Measurements from ENCODE around the gene SLC38A2.
"Not testable (repeated sequence)": the region's sequence is repeated elsewhere in the genome, so short reads cannot be mapped to it uniquely, and the experiment has no call there.

SLC38A2 gene

GRCh38 chr12:46351886-46352650 lies 20.5 kb downstream of the SLC38A2 start:
- H3K4me3 ChIP-seq (ENCODE audit: low read depth, low read length), result no peak overlapping the region
- no peak for DNase-seq (ENCODE audit: low read depth)

DNA sequence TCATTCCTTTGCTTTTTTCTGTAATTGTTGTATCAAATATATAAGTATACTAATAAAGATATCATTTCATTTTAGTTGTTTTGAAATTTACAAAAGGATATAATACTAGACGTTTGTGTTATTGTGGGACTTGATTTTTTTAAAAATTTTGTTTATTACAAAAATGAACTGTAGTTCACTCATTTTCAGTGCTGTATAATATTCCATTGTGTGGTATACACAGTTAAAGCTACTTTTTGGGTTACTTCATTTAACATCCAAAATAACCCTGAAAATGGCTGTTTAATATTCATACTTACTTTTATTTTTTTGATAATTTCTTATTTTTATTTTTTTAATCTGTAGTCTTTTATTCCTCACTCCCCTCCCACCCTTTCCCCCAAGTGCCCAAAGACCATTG lies 21.4 kb downstream of the SLC38A2 start:
- no peak overlapping the region for H3K4me3 ChIP-seq (ENCODE audit: low read depth, low read length)
- DNase-seq (ENCODE audit: low read depth), result no peak

DNA sequence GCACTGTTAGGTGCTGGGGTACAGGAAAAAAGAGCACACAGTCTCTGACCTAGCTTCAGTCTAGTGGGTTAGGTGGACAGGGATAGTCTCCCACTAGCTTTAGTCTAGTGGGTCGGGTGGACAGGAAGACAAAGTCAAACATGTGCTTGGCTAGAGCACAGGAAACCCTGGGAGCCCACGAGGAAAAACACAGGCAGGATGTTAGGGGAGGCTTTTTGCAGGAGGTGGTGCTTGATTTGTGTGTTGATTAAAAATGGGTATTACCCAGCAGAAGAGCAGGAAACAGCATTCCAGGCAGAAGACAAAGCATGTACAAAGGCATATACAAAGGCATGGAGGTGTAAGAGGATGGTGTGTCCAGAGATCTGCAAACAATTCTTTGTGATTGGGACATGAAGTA lies 23.3 kb downstream of the SLC38A2 start:
- DNase-seq (ENCODE audit: low read depth), result no peak
- H3K4me3 ChIP-seq (ENCODE audit: low read depth, low read length), result no peak overlapping the region

- H3K4me3 ChIP-seq (ENCODE audit: low read depth, low read length), result no peak overlapping the region
- no peak for DNase-seq (ENCODE audit: low read depth)
Measured at GRCh38 chr12:46343118-46343852, 29.3 kb downstream of the SLC38A2 start.

GRCh38 chr12:46342562-46343033 lies 30.0 kb downstream of the SLC38A2 start:
- H3K4me3 ChIP-seq (ENCODE audit: low read depth, low read length), result no peak overlapping the region
- no peak for DNase-seq (ENCODE audit: low read depth)

DNA sequence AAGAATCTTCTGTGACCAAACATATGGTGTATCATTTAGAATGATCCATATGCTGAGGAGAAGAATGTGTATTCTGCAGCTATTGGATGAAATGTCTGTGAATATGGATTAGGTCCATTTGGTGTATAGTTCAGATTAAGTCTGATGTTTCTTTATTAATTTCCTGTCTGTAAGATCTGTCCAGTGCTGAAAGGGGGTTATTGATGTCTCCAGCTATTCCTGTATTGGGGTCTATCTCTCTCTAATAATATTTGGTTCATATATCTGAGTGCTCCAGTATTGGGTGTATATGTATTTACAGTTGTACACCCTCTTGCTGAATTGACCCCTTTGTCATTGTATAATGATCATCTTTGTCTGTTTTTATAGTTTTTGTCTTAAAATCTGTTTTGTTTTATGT lies 33.5 kb downstream of the SLC38A2 start:
- DNase-seq (ENCODE audit: low read depth), result no peak
- H3K4me3 ChIP-seq (ENCODE audit: low read depth, low read length), result no peak overlapping the region

DNA sequence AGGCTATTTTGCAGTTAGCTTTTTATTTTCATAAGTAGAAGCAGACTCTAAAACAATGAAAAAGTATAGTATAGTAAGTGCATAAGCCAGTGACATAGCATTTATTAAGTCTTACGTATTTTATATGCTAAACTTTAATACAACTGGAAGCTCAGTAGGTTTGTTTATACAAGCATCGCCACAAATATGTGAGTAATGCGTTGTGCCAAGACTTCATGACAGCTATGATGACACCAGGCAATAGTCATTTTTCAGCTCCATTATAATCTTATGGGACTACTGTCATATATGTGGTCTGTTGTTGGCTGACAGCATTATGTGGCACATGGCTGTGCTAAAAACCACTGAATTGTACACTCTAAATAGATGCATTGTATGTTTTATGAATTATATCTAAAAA lies 40.3 kb downstream of the SLC38A2 start:
- DNase-seq (ENCODE audit: low read depth), result peak; percentile 31

DNA sequence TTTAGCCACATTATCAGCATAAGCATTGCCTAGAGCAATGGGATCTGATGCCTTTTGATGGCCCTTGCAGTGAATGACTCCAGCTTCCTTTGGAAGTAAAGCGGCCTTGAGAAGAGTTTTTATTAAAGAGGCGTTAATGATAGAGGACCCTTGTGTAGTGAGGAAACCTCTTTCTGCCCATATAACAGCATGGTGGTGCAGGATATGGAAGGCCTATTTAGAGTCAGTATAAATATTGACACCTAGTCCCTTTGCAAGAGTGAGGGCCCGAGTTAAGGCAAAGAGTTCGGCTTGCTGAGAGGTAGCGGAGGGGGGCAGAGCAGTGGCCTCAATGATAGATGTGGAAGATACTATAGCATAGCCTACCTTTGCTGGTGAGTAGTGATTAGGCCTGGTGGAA lies 47.5 kb downstream of the SLC38A2 start:
- not testable (repeated sequence) for DNase-seq (ENCODE audit: low read depth); H3K4me3 ChIP-seq (ENCODE audit: low read depth, low read length)

More for the DNA sequence above, 40.3 kb downstream of the SLC38A2 start:
- H3K4me3 ChIP-seq (ENCODE audit: low read depth, low read length), result no peak overlapping the region

DNA sequence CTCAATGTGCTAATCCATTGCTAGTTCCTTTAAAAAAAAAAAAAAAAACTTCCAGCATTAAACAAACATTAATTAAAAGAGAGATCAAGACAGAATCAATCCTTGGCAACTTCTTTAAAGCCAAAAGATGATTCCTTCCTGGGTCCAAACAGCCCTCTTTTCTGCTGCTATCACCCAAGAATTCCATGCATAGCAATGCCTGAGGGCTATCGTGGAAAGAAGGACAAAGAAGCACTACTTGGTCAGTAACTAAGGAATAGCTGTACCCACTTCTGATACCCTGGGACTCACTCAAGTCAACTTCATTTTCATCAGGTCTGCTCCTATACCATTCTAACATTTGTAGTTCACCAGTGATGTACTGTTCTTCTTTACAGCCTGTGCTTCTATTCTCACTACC lies 51.8 kb downstream of the SLC38A2 start:
- no peak for DNase-seq (ENCODE audit: low read depth)
- H3K4me3 ChIP-seq (ENCODE audit: low read depth, low read length), result no peak overlapping the region

DNA sequence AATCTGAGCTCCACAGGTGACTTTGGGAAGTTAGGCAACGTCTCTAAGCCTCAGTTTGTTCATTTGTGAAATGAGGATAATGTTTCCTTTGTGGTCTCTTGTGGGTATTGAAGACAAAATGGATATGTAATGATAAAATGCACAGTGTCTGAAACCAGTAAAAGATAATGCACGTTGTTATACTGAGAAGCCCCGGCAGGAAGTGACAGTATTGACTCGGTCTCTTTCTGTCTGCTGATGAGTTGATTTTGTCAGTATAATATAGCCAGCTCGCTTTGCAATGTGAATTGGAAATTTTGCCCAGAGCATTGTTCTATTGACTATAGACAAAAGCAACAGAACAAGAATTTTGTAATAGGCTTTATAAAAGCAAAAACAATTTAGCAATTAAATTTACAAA lies 54.5 kb downstream of the SLC38A2 start:
- DNase-seq (ENCODE audit: low read depth), result no peak
- no peak overlapping the region for H3K4me3 ChIP-seq (ENCODE audit: low read depth, low read length)
